HCT116 (cell line): ENCODE measurements around the gene MBD5. TPM values are rescaled to one million over a fixed set of nuclear protein-coding genes. Genes with fewer than 3 reads are reported as not detected.

Experiments
- ATAC-seq: fragments of 200-7000 bp; cut with Tn5 transposase; 2 replicates; pipeline ENCODE4 v1.9.1; 2020; ENCODE audit warnings: mild to moderate bottlenecking, moderate library complexity
- BruUV-seq: library from RNA; stranded (reverse); fragments of 400-500 nt; replicated peaks from 2 replicates; lab custom pipeline; 2021; lab: Mats Ljungman, UMichigan
- CTCF ChIA-PET: fragments of 300-600 bp; sonication (Branson Sonifier 250); formaldehyde crosslinking; loops from one replicate; lab custom pipeline; 2021; ENCODE audit warnings: antibody characterized with exemption; lab: Charles Lee
- POLR2A ChIA-PET: fragments of 300-600, 350-600 bp; sonication (Branson Sonifier 250); formaldehyde crosslinking; loops from one replicate; lab custom pipeline; 2021; ENCODE audit warnings: antibody characterized with exemption; lab: Charles Lee
- RAD21 ChIA-PET, 2 experiments: fragments of 300-600 bp; sonication (Branson Sonifier 250); formaldehyde crosslinking; loops; one replicate each; lab custom pipeline; 2023; ENCODE audit warnings: low total read pairs in 2 of 2; ENCODE audit not compliant: uncharacterized antibody in 2 of 2, unreplicated experiment in 2 of 2, low non-redundant PET in 1 of 2; lab: Charles Lee
- DNase-seq: peaks from one replicate; pipeline ENCODE4 v3.0.0-alpha.2; 2010; ENCODE audit warnings: low read depth, low spot score
- H2AFZ ChIP-seq: fragments of 200-600 bp; shearing (Covaris generic), sonication (generic); 2 replicates; pipeline ENCODE4 v1.6.1; 2017; ENCODE audit warnings: low read depth, mixed run types, mixed read lengths, antibody characterized with exemption, low read length; ENCODE audit not compliant: poor library complexity, severe bottlenecking
- H3K27ac ChIP-seq: 2 replicates; pipeline ENCODE4 v1.5.1; 2012; ENCODE audit warnings: low read depth, low read length
- H3K27me3 ChIP-seq: fragments of 200-600 bp; sonication (generic); 2 replicates; pipeline ENCODE4 v1.6.1; 2016; ENCODE audit warnings: mixed run types, low read length, mixed read lengths; ENCODE audit not compliant: insufficient read depth
- H3K36me3 ChIP-seq, 2 experiments: fragments of 200-500 bp in 1 of 2; fragments of 200-600 bp in 1 of 2; sonication (Bioruptor generic) in 1 of 2; sonication (generic) in 1 of 2; 2 replicates each; pipeline versions ENCODE4 v1.5.1 to v1.6.1; 2014 to 2016; ENCODE audit warnings: low read length in 2 of 2, inconsistent platforms in 1 of 2, mixed read lengths in 1 of 2, mixed run types in 1 of 2; ENCODE audit not compliant: insufficient read depth in 2 of 2, control insufficient read depth in 1 of 2
- H3K4me1 ChIP-seq, 2 experiments: fragments of 200-600 bp in 1 of 2; sonication (generic) in 1 of 2; 2 replicates each; pipeline versions ENCODE4 v1.5.1 to v1.6.1; 2012 to 2017; ENCODE audit warnings: low read length in 2 of 2, inconsistent platforms in 1 of 2, mild to moderate bottlenecking in 1 of 2, mixed read lengths in 1 of 2, mixed run types in 1 of 2, moderate library complexity in 1 of 2; ENCODE audit not compliant: insufficient read depth in 2 of 2, control insufficient read depth in 1 of 2
- H3K4me2 ChIP-seq: fragments of 200-600 bp; sonication (generic); 2 replicates; pipeline ENCODE4 v1.6.1; 2017; ENCODE audit warnings: mixed run types, low read length, mixed read lengths
- H3K4me3 ChIP-seq, 2 experiments: fragments of 200-600 bp in 1 of 2; sonication (generic) in 1 of 2; replicated peaks in 1 of 2; 2 replicates each; pipeline ENCODE4 v1.5.1; 2011 to 2016; ENCODE audit warnings: low read length in 2 of 2, control low read depth in 1 of 2, low read depth in 1 of 2, mild to moderate bottlenecking in 1 of 2, mixed read lengths in 1 of 2, mixed run types in 1 of 2
- H3K79me2 ChIP-seq: fragments of 200-600 bp; sonication (generic); 2 replicates; pipeline ENCODE4 v1.6.1; 2017; ENCODE audit warnings: mild to moderate bottlenecking, mixed run types, low read length, moderate library complexity, mixed read lengths; ENCODE audit not compliant: insufficient read depth
- H3K9ac ChIP-seq: fragments of 200-600 bp; sonication (generic); 2 replicates; pipeline ENCODE4 v1.6.1; 2016; ENCODE audit warnings: low read length, mixed read lengths
- H3K9me2 ChIP-seq: fragments of 200-600 bp; sonication (generic), shearing (Covaris generic); 2 replicates; pipeline ENCODE4 v1.6.1; 2017; ENCODE audit warnings: mixed run types, mild to moderate bottlenecking, moderate library complexity; ENCODE audit not compliant: insufficient read depth
- H3K9me3 ChIP-seq, 2 experiments: fragments of 200-500 bp in 1 of 2; fragments of 200-600 bp in 1 of 2; sonication (Bioruptor generic) in 1 of 2; sonication (generic) in 1 of 2; 2 replicates each; pipeline ENCODE4 v1.6.1; 2014 to 2017; ENCODE audit warnings: low read length in 2 of 2, mixed read lengths in 2 of 2, inconsistent platforms in 1 of 2, low read depth in 1 of 2, mild to moderate bottlenecking in 1 of 2, mixed run types in 1 of 2, moderate library complexity in 1 of 2; ENCODE audit not compliant: control insufficient read depth in 1 of 2, insufficient read depth in 1 of 2
- H4K20me1 ChIP-seq: fragments of 200-600 bp; sonication (generic), shearing (Covaris generic); 2 replicates; pipeline ENCODE4 v1.6.1; 2017; ENCODE audit warnings: mixed run types, mild to moderate bottlenecking, moderate library complexity; ENCODE audit not compliant: insufficient read depth
- CBX3 ChIP-seq: IDR thresholded peaks from 2 replicates; pipeline ENCODE4 v1.6.1; 2012; ENCODE audit warnings: low read depth
- CEBPB ChIP-seq: IDR thresholded peaks from 2 replicates; pipeline ENCODE4 v1.6.1; 2012; ENCODE audit warnings: low read depth
- EGR1 ChIP-seq: IDR thresholded peaks from 2 replicates; pipeline ENCODE4 v1.6.1; 2012; ENCODE audit warnings: low read depth
- ELF1 ChIP-seq: IDR thresholded peaks from 2 replicates; pipeline ENCODE4 v1.6.1; 2012; ENCODE audit warnings: low read depth, borderline replicate concordance
- JUND ChIP-seq: IDR thresholded peaks from 2 replicates; pipeline ENCODE4 v1.6.1; 2012
- REST ChIP-seq: IDR thresholded peaks from 2 replicates; pipeline ENCODE4 v1.6.1; 2012; ENCODE audit warnings: low read depth
- SIN3A ChIP-seq: IDR thresholded peaks from 2 replicates; pipeline ENCODE4 v1.6.1; 2012; ENCODE audit warnings: low read depth
- SRF ChIP-seq: IDR thresholded peaks from 2 replicates; pipeline ENCODE4 v1.6.1; 2012; ENCODE audit warnings: low read depth
- YY1 ChIP-seq: IDR thresholded peaks from 2 replicates; pipeline ENCODE4 v1.6.1; 2011; ENCODE audit warnings: low read length, low read depth, moderate library complexity, mild to moderate bottlenecking; ENCODE audit not compliant: insufficient replicate concordance; ENCODE audit errors: extremely low read depth
- ZBTB33 ChIP-seq: IDR thresholded peaks from 2 replicates; pipeline ENCODE4 v1.6.1; 2011; ENCODE audit warnings: mild to moderate bottlenecking, low read length, moderate library complexity; ENCODE audit not compliant: insufficient replicate concordance; ENCODE audit errors: extremely low read depth
- intact Hi-C: fragments of 100-400 bp; cut with micrococcal nuclease; formaldehyde crosslinking; loops from 2 replicates; pipeline ENCODE4 v1.10.0; 2022
- total RNA-seq: library from RNA; stranded (reverse); gene quantifications from one replicate; pipeline ENCODE4 v1.2.1, GENCODE V29; 2021; ENCODE audit not compliant: unreplicated experiment

MBD5 gene
- total RNA-seq, 1 experiment from 2014 or later, result 20.5 TPM

- Histone ChIP-seq H4K20me1 (no peaks in the 10 kb centered on the region), H3K27ac (no peak overlapping the region), H3K9me2 (no peaks in the 10 kb centered on the region), H2AFZ (no peak overlapping the region), H3K36me3 (no peaks in the 10 kb centered on the region), H3K4me2 (no peak overlapping the region), H3K27me3 (no peaks in the 10 kb centered on the region), H3K9me3 (no peaks in the 10 kb centered on the region), H3K9ac (no peak overlapping the region), H3K4me1 (no peaks in the 10 kb centered on the region), H3K4me3 (no peak overlapping the region), H3K79me2 (no peaks in the 10 kb centered on the region)
- DNase-seq (no peak), ATAC-seq (no peak)
- RAD21 ChIA-PET, result no interaction called here
- intact Hi-C loops, result no loop called here
- no TSS peak for BruUV-seq
- TF ChIP-seq ELF1, result no peak
- no peak for TF ChIP-seq EGR1
- no peak for TF ChIP-seq SRF
- TF ChIP-seq YY1, result no peak
- TF ChIP-seq SIN3A, result no peak
- no peak for TF ChIP-seq CEBPB
- TF ChIP-seq JUND, result no peak
- no peak for TF ChIP-seq ZBTB33
- TF ChIP-seq CBX3, result no peak
- no peak for TF ChIP-seq REST
- CTCF ChIA-PET, result no interaction called here
- POLR2A ChIA-PET, result no interaction called here
These were observed 427.0 kb downstream of the MBD5 start for GRCh38 chr2:148447877-148448276.
